HG03460 (cell line): ENCODE measurements around the gene TSEN54.

Experiments used
- ATAC-seq: cut with Tn5 transposase; IDR thresholded peaks from one replicate; pipeline ENCODE4 v1.9.1; 2021; ENCODE audit not compliant: unreplicated experiment

The TSEN54 gene

GRCh38 chr17:75561927-75562603 lies 45.7 kb downstream of the TSEN54 start:
- no peak for ATAC-seq

- no peak for ATAC-seq
Observed at GRCh38 chr17:75563063-75563758, 46.9 kb downstream of the TSEN54 start.

- no peak for ATAC-seq
Observed at GRCh38 chr17:75564195-75564594, 47.9 kb downstream of the TSEN54 start.

- ATAC-seq = no peak
Observed at GRCh38 chr17:75565066-75565465, 48.7 kb downstream of the TSEN54 start.

- no peak for ATAC-seq
Observed at GRCh38 chr17:75565618-75566017, 49.3 kb downstream of the TSEN54 start.

GRCh38 chr17:75566416-75566815 lies 50.1 kb downstream of the TSEN54 start:
- no peak for ATAC-seq

- no peak for ATAC-seq
Observed at GRCh38 chr17:75566834-75567233, 50.5 kb downstream of the TSEN54 start.

GRCh38 chr17:75568412-75569255 lies 52.3 kb downstream of the TSEN54 start:
- ATAC-seq = no peak

- no peak for ATAC-seq
Observed at GRCh38 chr17:75570034-75570676, 53.8 kb downstream of the TSEN54 start.

- ATAC-seq = no peak
Observed at GRCh38 chr17:75570772-75571171, 54.4 kb downstream of the TSEN54 start.

GRCh38 chr17:75571197-75571884 lies 55.0 kb downstream of the TSEN54 start:
- ATAC-seq = peak; percentile 69

GRCh38 chr17:75571885-75572215 lies 55.5 kb downstream of the TSEN54 start:
- ATAC-seq = no peak

- ATAC-seq = no peak
Observed at GRCh38 chr17:75572713-75573539, 56.6 kb downstream of the TSEN54 start.

- ATAC-seq = no peak
Observed at GRCh38 chr17:75573540-75573957, 57.2 kb downstream of the TSEN54 start.

GRCh38 chr17:75573994-75574393 lies 57.7 kb downstream of the TSEN54 start:
- ATAC-seq = no peak
